GM23248 (cell line): ENCODE measurements around the gene ZNF121.

Experiments used
- EZH2 ChIP-seq: fragments of 200-600 bp; sonication (generic); IDR thresholded peaks from 2 replicates; pipeline ENCODE4 v1.6.1; 2018; ENCODE audit warnings: antibody characterized with exemption, mild to moderate bottlenecking; ENCODE audit not compliant: insufficient read depth, poor library complexity, severe bottlenecking
- EZH2phosphoT487 ChIP-seq: fragments of 200-600 bp; sonication (generic); IDR thresholded peaks from 2 replicates; pipeline ENCODE4 v1.6.1; 2018; ENCODE audit warnings: antibody characterized with exemption, moderate library complexity, mild to moderate bottlenecking, low read depth; ENCODE audit not compliant: insufficient read depth

DNA sequence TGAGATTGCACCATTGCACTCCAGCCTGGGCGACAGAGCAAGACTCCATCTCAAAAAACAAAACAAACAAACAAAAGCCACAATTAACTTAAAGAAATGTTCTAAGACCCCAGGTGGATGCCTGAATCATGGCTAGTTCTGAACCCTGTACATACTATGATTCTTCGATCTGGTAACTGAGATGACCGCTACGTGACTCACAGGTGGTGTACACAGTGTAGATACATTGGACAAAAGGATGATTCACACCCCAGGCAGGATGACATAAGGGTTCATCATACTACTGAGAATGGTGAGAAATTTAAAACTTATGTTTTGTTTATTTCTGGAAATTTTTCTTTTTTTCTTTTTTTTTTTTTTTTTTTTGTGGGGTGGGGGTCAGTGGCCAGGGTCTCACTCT lies 52.4 kb downstream of the ZNF121 start:
- TF ChIP-seq EZH2 (no peak), EZH2phosphoT487 (no peak)
